Type B pancreatic cell (in vitro differentiated cells): ENCODE measurements around the gene SHROOM2. TPM values are rescaled to one million over a fixed set of nuclear protein-coding genes. Genes with fewer than 3 reads are reported as not detected.

Experiments used
- DNase-seq: peaks from one replicate; pipeline ENCODE4 v3.0.0; 2021; ENCODE audit warnings: mixed read lengths; ENCODE audit not compliant: unreplicated experiment; ENCODE audit errors: extremely low spot score
- H3K27ac Mint-ChIP-seq: 2 replicates; pipeline ENCODE4 v1.8.0; 2021; ENCODE audit warnings: mild to moderate bottlenecking, mixed read lengths
- H3K27me3 Mint-ChIP-seq: 2 replicates; pipeline ENCODE4 v1.8.0; 2021; ENCODE audit warnings: mixed read lengths
- H3K36me3 Mint-ChIP-seq: 2 replicates; pipeline ENCODE4 v1.8.0; 2021; ENCODE audit warnings: mixed read lengths
- H3K4me1 Mint-ChIP-seq: one replicate; pipeline ENCODE4 v1.8.0; 2021; ENCODE audit warnings: mixed read lengths; ENCODE audit not compliant: unreplicated experiment
- H3K4me3 Mint-ChIP-seq: 2 replicates; pipeline ENCODE4 v1.8.0; 2021; ENCODE audit warnings: mild to moderate bottlenecking, mixed read lengths
- H3K9me3 Mint-ChIP-seq: 2 replicates; pipeline ENCODE4 v1.8.0; 2021; ENCODE audit warnings: mixed read lengths
- CTCF ChIP-seq: fragments of 200-600 bp; sonication (generic); conservative IDR thresholded peaks from 2 replicates; pipeline ENCODE4 v1.5.0; 2021; ENCODE audit warnings: antibody characterized with exemption, mild to moderate bottlenecking
- total RNA-seq: library from RNA; stranded (reverse); gene quantifications from 2 replicates; pipeline ENCODE4 v1.2.1, GENCODE V29; 2021; ENCODE audit warnings: low replicate concordance

SHROOM2 gene
- total RNA-seq, 1 donor from 2014 or later: 8.4 TPM

- Mint-ChIP-seq H3K27ac (no peak overlapping the region), H3K4me3 (no peak overlapping the region), H3K9me3 (no peaks in the 10 kb centered on the region), H3K4me1 (no peaks in the 10 kb centered on the region), H3K27me3 (no peaks in the 10 kb centered on the region), H3K36me3 (no peaks in the 10 kb centered on the region)
- DNase-seq: no peak
- TF ChIP-seq CTCF: no peak
These were observed 171.5 kb downstream of the SHROOM2 start for GRCh38 chrX:9957743-9958142.

GRCh38 chrX:9958183-9958582 is 172.0 kb downstream of the SHROOM2 start:
- Mint-ChIP-seq H3K36me3 (no peaks in the 10 kb centered on the region), H3K4me3 (no peak overlapping the region), H3K4me1 (no peaks in the 10 kb centered on the region), H3K27me3 (no peaks in the 10 kb centered on the region), H3K9me3 (no peaks in the 10 kb centered on the region), H3K27ac (no peak overlapping the region)
- no peak for DNase-seq
- TF ChIP-seq CTCF: no peak

GRCh38 chrX:9961750-9962149 is 175.5 kb downstream of the SHROOM2 start:
- DNase-seq: no peak
- Mint-ChIP-seq H3K4me1 (no peaks in the 10 kb centered on the region), H3K27me3 (no peaks in the 10 kb centered on the region), H3K9me3 (no peaks in the 10 kb centered on the region), H3K36me3 (peaks cover 4% of the 10 kb centered on the region), H3K27ac (no peak overlapping the region), H3K4me3 (no peak overlapping the region)
- no peak for TF ChIP-seq CTCF

GRCh38 chrX:9966775-9967408 is 180.7 kb downstream of the SHROOM2 start, which contains the start of gene CLDN34:
TSS of gene CLDN34 (plus strand) at chrX:9967358. CDS start at chrX:9967358, 0 bp downstream.
- no peak for DNase-seq
- Mint-ChIP-seq H3K9me3 (peaks cover 11% of the 10 kb centered on the region), H3K27me3 (no peaks in the 10 kb centered on the region), H3K4me1 (no peaks in the 10 kb centered on the region), H3K27ac (no peak within 1 kb of the TSS), H3K36me3 (peaks cover 4% of the 10 kb centered on the region), H3K4me3 (no peak within 1 kb of the TSS)
- TF ChIP-seq CTCF: no peak

- no peak overlapping the region for H3K4me3 Mint-ChIP-seq
- no peaks in the 10 kb centered on the region for H3K27me3 Mint-ChIP-seq
- no peak for DNase-seq
- H3K27ac Mint-ChIP-seq: no peak overlapping the region
- peaks cover 10% of the 10 kb centered on the region for H3K9me3 Mint-ChIP-seq
- no peak for TF ChIP-seq CTCF
- H3K36me3 Mint-ChIP-seq: peaks cover 8% of the 10 kb centered on the region
- H3K4me1 Mint-ChIP-seq: no peaks in the 10 kb centered on the region
These were observed 191.4 kb downstream of the SHROOM2 start for GRCh38 chrX:9977635-9978034.
